Stimulated activated CD8-positive, alpha-beta memory T cell treated with anti-CD3 and anti-CD28 coated beads, Interleukin-15, amount 100 ng/mL, for 48 hours (primary cell): ENCODE data around the gene ALDH1B1.
"Not testable (repeated sequence)": the region's sequence is repeated elsewhere in the genome, so short reads cannot be mapped to it uniquely, and the experiment has no call there.

Experiments
- DNase-seq, 2 donors: peaks; one replicate each; pipeline ENCODE4 v3.0.0-alpha.2; 2020; ENCODE audit warnings: low read depth in 2 of 2

ALDH1B1 gene

GRCh38 chr9:38387066-38387465, 5.4 kb upstream of the ALDH1B1 start:
- DNase-seq: no peak

- no peak for DNase-seq
Measured at GRCh38 chr9:38387751-38388150, 4.8 kb upstream of the ALDH1B1 start.

GRCh38 chr9:38388283-38389223, 3.9 kb upstream of the ALDH1B1 start:
- no peak for DNase-seq

- DNase-seq: no peak
Measured at GRCh38 chr9:38389313-38389712, 3.2 kb upstream of the ALDH1B1 start.

- no peak for DNase-seq
Measured at GRCh38 chr9:38390442-38390841, 2.1 kb upstream of the ALDH1B1 start.

GRCh38 chr9:38390851-38391250, 1.7 kb upstream of the ALDH1B1 start:
- no peak for DNase-seq

GRCh38 chr9:38391278-38392118, 1.0 kb upstream of the ALDH1B1 start:
- DNase-seq: no peak

GRCh38 chr9:38393128-38393796, 760 bp downstream of the ALDH1B1 start:
- DNase-seq: no peak

- DNase-seq: no peak
Measured at GRCh38 chr9:38394416-38394815, 1.9 kb downstream of the ALDH1B1 start.

- no peak for DNase-seq
Measured at GRCh38 chr9:38395653-38396370, 3.3 kb downstream of the ALDH1B1 start.

- DNase-seq: no peak
Measured at GRCh38 chr9:38396371-38396671, 3.8 kb downstream of the ALDH1B1 start.

GRCh38 chr9:38399191-38399590, 6.7 kb downstream of the ALDH1B1 start:
- DNase-seq: not testable (repeated sequence)

GRCh38 chr9:38401994-38402393, 9.5 kb downstream of the ALDH1B1 start:
- no peak for DNase-seq

- DNase-seq: no peak
Measured at GRCh38 chr9:38404314-38404713, 11.8 kb downstream of the ALDH1B1 start.

- no peak for DNase-seq
Measured at GRCh38 chr9:38405785-38406184, 13.3 kb downstream of the ALDH1B1 start.

GRCh38 chr9:38406476-38407186, 14.1 kb downstream of the ALDH1B1 start:
- DNase-seq: no peak

GRCh38 chr9:38408719-38409118, 16.2 kb downstream of the ALDH1B1 start:
- no peak for DNase-seq

GRCh38 chr9:38412751-38413150, 20.2 kb downstream of the ALDH1B1 start:
- no peak for DNase-seq

- DNase-seq: no peak
Measured at GRCh38 chr9:38413283-38413682, 20.8 kb downstream of the ALDH1B1 start.

- DNase-seq: no peak
Measured at GRCh38 chr9:38414040-38414723, 21.7 kb downstream of the ALDH1B1 start.
